Measurements from ENCODE around the gene HERC2. TPM values are rescaled to one million over a fixed set of nuclear protein-coding genes. Genes with fewer than 3 reads are reported as not detected.
A peak's percentile ranks its signal among the peaks of the same experiment; 100 is the strongest.

The HERC2 gene
- total RNA-seq, 3 donors from 2014 or later (not counting 1 experiment from before 2014, with no cell fraction given) = 54.2 to 64.0 (median 63.9) TPM

- no peak overlapping the region for H3K27ac ChIP-seq (ENCODE audit: low read length)
- no peak overlapping the region for H3K4me3 ChIP-seq (ENCODE audit: low read length)
- DNase-seq = no peak
- ATAC-seq = no peak
- intact Hi-C loops (cut with micrococcal nuclease) = no loop called here
- no peak overlapping the region for H3K4me3 Mint-ChIP-seq
- H3K4me1 ChIP-seq (ENCODE audit: control insufficient read depth, insufficient read depth, low read length) = peaks cover 13% of the 10 kb centered on the region
- no peak overlapping the region for H3K27ac Mint-ChIP-seq
- WGBS (ENCODE audit: insufficient coverage) = 97% methylated on average over 23 of the region's 23 CpGs
- H3K9me3 Mint-ChIP-seq = no peaks in the 10 kb centered on the region
- no peaks in the 10 kb centered on the region for H3K27me3 Mint-ChIP-seq (ENCODE audit: low read depth in 2 of 2)
- TF ChIP-seq CTCF (IDR thresholded peaks at IDR 0.05) = no peak
- peaks cover 17 to 22% of the 10 kb centered on the region in 2 donors for H3K4me1 Mint-ChIP-seq
- peaks cover 47% of the 10 kb centered on the region for H3K36me3 ChIP-seq (ENCODE audit: control insufficient read depth, insufficient read depth, low read length)
- peaks cover 9% of the 10 kb centered on the region for H3K36me3 Mint-ChIP-seq
- H3K9me3 ChIP-seq (ENCODE audit: control insufficient read depth, insufficient read depth, low read length) = no peaks in the 10 kb centered on the region
- no peaks in the 10 kb centered on the region for H3K27me3 ChIP-seq (ENCODE audit: control insufficient read depth, insufficient read depth, low read length)
These were observed 208.4 kb downstream of the HERC2 start for GRCh38 chr15:28113394-28114113.

- Mint-ChIP-seq H3K4me3 (no peak overlapping the region), H3K9me3 (no peaks in the 10 kb centered on the region), H3K27ac (no peak overlapping the region), H3K27me3 (ENCODE audit: low read depth in 2 of 2) (no peaks in the 10 kb centered on the region), H3K4me1 (peaks cover 17 to 23% of the 10 kb centered on the region in 2 donors), H3K36me3 (peaks cover 9% of the 10 kb centered on the region)
- no peak overlapping the region for H3K27ac ChIP-seq (ENCODE audit: low read length)
- no peak overlapping the region for H3K4me3 ChIP-seq (ENCODE audit: low read length)
- no peak for TF ChIP-seq CTCF (IDR thresholded peaks at IDR 0.05)
- intact Hi-C loops (cut with micrococcal nuclease) = no loop called here
- ATAC-seq (no peak), DNase-seq (no peak)
- H3K36me3 ChIP-seq (ENCODE audit: control insufficient read depth, insufficient read depth, low read length) = peaks cover 45% of the 10 kb centered on the region
- peaks cover 13% of the 10 kb centered on the region for H3K4me1 ChIP-seq (ENCODE audit: control insufficient read depth, insufficient read depth, low read length)
- no peaks in the 10 kb centered on the region for H3K9me3 ChIP-seq (ENCODE audit: control insufficient read depth, insufficient read depth, low read length)
- H3K27me3 ChIP-seq (ENCODE audit: control insufficient read depth, insufficient read depth, low read length) = no peaks in the 10 kb centered on the region
- WGBS (ENCODE audit: insufficient coverage) = 97% methylated on average over 23 of the region's 26 CpGs
These were observed 209.0 kb downstream of the HERC2 start for GRCh38 chr15:28112962-28113361.

- no peak for TF ChIP-seq CTCF (IDR thresholded peaks at IDR 0.05)
- intact Hi-C loops (cut with micrococcal nuclease) = no loop called here
- H3K27me3 ChIP-seq (ENCODE audit: control insufficient read depth, insufficient read depth, low read length) = no peaks in the 10 kb centered on the region
- H3K27me3 Mint-ChIP-seq (ENCODE audit: low read depth in 2 of 2) = peaks cover 0 to under 1% of the 10 kb centered on the region in 2 donors
- peaks cover 41% of the 10 kb centered on the region for H3K36me3 ChIP-seq (ENCODE audit: control insufficient read depth, insufficient read depth, low read length)
- H3K27ac ChIP-seq (ENCODE audit: low read length) = no peak overlapping the region
- H3K4me3 ChIP-seq (ENCODE audit: low read length) = no peak overlapping the region
- WGBS (ENCODE audit: insufficient coverage) = 97% methylated on average over 20 of the region's 20 CpGs
- DNase-seq (no peak), ATAC-seq (no peak)
- no peaks in the 10 kb centered on the region for H3K9me3 ChIP-seq (ENCODE audit: control insufficient read depth, insufficient read depth, low read length)
- H3K4me3 Mint-ChIP-seq = no peak overlapping the region
- peaks cover 19% of the 10 kb centered on the region for H3K4me1 ChIP-seq (ENCODE audit: control insufficient read depth, insufficient read depth, low read length)
- no peaks in the 10 kb centered on the region for H3K9me3 Mint-ChIP-seq
- H3K36me3 Mint-ChIP-seq = peaks cover 9% of the 10 kb centered on the region
- H3K4me1 Mint-ChIP-seq = peaks cover 15 to 26% of the 10 kb centered on the region in 2 donors
- peak overlapping the region in 1 of 2 donors; percentile 61 for H3K27ac Mint-ChIP-seq
These were observed 209.7 kb downstream of the HERC2 start for GRCh38 chr15:28112101-28112760.
